Fibroblast of villous mesenchyme (primary cell): ENCODE measurements around the gene PDCD7. TPM values are rescaled to one million over a fixed set of nuclear protein-coding genes. Genes with fewer than 3 reads are reported as not detected.

ENCODE experiments used
- DNase-seq: peaks from one replicate; pipeline ENCODE4 v3.0.0-alpha.2; 2010; ENCODE audit warnings: low read depth
- H3K4me3 ChIP-seq: 2 replicates; pipeline ENCODE4 v1.5.1; 2011; ENCODE audit warnings: low read depth, mild to moderate bottlenecking, low read length
- CTCF ChIP-seq: IDR thresholded peaks from 2 replicates; pipeline ENCODE4 v1.5.1; 2012; ENCODE audit warnings: low read depth, mild to moderate bottlenecking, low read length; ENCODE audit not compliant: insufficient read depth
- total RNA-seq: library from RNA; depleted of rRNA; stranded (reverse); fragments of >200 nt; gene quantifications from 2 replicates; pipeline ENCODE4 v1.2.3, GENCODE V29; 2012

Gene PDCD7
- total RNA-seq, 1 donor = 20.7 TPM

GRCh38 chr15:65174509-65174908 lies 40.9 kb upstream of the PDCD7 start:
- H3K4me3 ChIP-seq = no peak overlapping the region
- DNase-seq = no peak
- no peak for TF ChIP-seq CTCF

DNA sequence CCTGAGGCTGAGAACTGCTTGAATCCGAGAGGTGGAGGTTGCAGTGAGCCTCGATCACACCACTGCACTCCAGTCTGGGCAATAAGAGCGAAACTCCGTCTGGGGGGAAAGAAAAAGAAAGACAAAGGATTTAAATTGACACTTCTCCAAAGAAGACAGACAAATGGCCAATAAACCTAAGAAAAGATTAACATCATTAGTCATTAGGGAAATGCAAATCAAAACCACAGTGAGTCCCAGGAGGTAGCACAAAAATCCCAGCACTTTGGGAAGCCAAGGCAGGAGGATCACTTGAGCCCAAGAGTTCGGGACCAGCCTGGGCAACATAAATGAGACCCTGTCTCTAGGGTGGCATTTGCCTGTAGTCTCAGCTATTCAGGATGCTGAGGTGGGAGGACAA lies 38.9 kb upstream of the PDCD7 start:
- TF ChIP-seq CTCF = no peak
- H3K4me3 ChIP-seq = no peak overlapping the region
- DNase-seq = no peak

- no peak for TF ChIP-seq CTCF
- no peak for DNase-seq
- no peak overlapping the region for H3K4me3 ChIP-seq
Observed at GRCh38 chr15:65171428-65171827, 37.8 kb upstream of the PDCD7 start.

GRCh38 chr15:65165875-65166274 lies 32.3 kb upstream of the PDCD7 start:
- H3K4me3 ChIP-seq = no peak overlapping the region
- no peak for DNase-seq
- no peak for TF ChIP-seq CTCF

DNA sequence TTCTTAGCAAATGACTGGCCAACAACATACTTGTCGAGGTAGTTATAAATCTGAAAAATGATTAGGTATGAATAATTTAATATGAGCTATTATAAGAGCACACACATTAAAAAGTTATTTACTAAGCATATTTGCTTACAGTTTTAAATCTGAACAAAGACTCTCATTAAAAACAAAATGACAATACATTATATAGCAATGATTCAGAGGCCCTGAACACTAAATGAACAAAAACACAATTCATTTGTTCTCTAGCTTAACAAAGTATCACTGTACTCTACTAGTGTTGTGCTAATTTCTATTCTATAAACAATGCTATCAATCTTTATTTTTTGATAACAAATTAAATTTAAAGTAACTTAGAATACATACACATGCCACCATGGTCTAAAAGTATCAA lies 30.5 kb upstream of the PDCD7 start:
- no peak overlapping the region for H3K4me3 ChIP-seq
- TF ChIP-seq CTCF = no peak
- no peak for DNase-seq

- TF ChIP-seq CTCF = no peak
- DNase-seq = no peak
- H3K4me3 ChIP-seq = no peak overlapping the region
Observed at GRCh38 chr15:65163041-65163440, 29.4 kb upstream of the PDCD7 start.

DNA sequence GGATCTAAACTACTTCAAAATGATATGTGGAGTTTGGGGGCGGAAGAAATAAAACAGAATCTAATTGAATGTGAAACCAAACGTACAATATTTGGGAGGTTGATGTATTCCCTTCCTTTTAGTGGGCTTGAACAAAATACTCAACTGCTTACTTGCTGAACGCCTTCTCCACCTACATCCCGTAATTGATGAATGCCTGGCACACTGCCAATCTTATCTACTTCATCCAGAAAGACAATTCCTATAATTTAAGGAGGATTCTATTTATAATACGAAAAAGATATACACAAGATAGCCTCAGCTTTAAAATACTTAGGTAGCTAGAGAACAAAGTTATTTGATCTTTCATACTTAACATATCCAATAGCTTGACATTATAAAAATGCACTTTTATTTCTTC lies 23.1 kb upstream of the PDCD7 start:
- no peak for DNase-seq
- no peak for TF ChIP-seq CTCF
- no peak overlapping the region for H3K4me3 ChIP-seq
